Gastroesophageal sphincter (tissue), 4 donors: ENCODE results near the gene MLNR. TPM values are rescaled to one million over a fixed set of nuclear protein-coding genes. Genes with fewer than 3 reads are reported as not detected.

Source experiments
- ATAC-seq: fragments of 150-250 bp; one replicate; pipeline ENCODE4 v1.9.1; 2016; ENCODE audit warnings: mild to moderate bottlenecking, moderate library complexity
- H3K27ac ChIP-seq, 4 donors: fragments of 200-600 bp; sonication (generic) in 3 of 4; 1 replicate in 3 of 4; 2 replicates in 1 of 4; pipeline ENCODE4 v1.5.1; 2016 to 2019
- H3K27me3 ChIP-seq: fragments of 200-600 bp; sonication (generic); one replicate; pipeline ENCODE4 v1.5.1; 2019
- H3K36me3 ChIP-seq, 2 donors: fragments of 200-600 bp; sonication (generic); one replicate each; pipeline ENCODE4 v1.5.1; 2019; ENCODE audit warnings: control low read depth in 1 of 2
- H3K4me1 ChIP-seq, 3 donors: fragments of 200-600 bp; sonication (generic); 1 replicate in 2 of 3; 2 replicates in 1 of 3; pipeline ENCODE4 v1.5.1; 2016 to 2019; ENCODE audit warnings: control low read depth in 2 of 3
- H3K4me3 ChIP-seq, 2 donors: fragments of 200-600 bp; sonication (generic); one replicate each; pipeline ENCODE4 v1.5.1; 2019; ENCODE audit warnings: mild to moderate bottlenecking in 1 of 2, moderate library complexity in 1 of 2
- H3K9me3 ChIP-seq, 3 donors: fragments of 200-600 bp; sonication (generic); one replicate each; pipeline ENCODE4 v1.5.1; 2017 to 2019; ENCODE audit warnings: control low read depth in 2 of 3
- EP300 ChIP-seq: sonication (generic); formaldehyde crosslinking; IDR thresholded peaks from one replicate; pipeline ENCODE4 v1.6.1; 2017; ENCODE audit warnings: antibody characterized with exemption, mild to moderate bottlenecking
- POLR2A ChIP-seq, 2 donors: fragments of 450-650 bp; IDR thresholded peaks; one replicate each; pipeline ENCODE4 v1.6.1; 2017; ENCODE audit warnings: antibody characterized with exemption in 2 of 2, mild to moderate bottlenecking in 2 of 2, moderate library complexity in 1 of 2
- POLR2AphosphoS5 ChIP-seq: sonication (generic); formaldehyde crosslinking; IDR thresholded peaks from one replicate; pipeline ENCODE4 v1.6.1; 2017; ENCODE audit warnings: antibody characterized with exemption
- WGBS, 2 donors: methylation state at CpG; one replicate each; pipeline ENCODE4 v1.1.5; 2018; ENCODE audit warnings: low coverage in 1 of 2; 5-methylcytosine and 5-hydroxymethylcytosine counted together
- total RNA-seq, 4 donors: library from RNA; depleted of rRNA; stranded (reverse); fragments of >200 nt; gene quantifications; one replicate each; pipeline ENCODE4 v1.1.0, GENCODE V29; 2016
- TF ChIP-seq, protein P1 (sequence below), 4 experiments: fragments of 200-600 bp in 2 of 4; fragments of 450-650 bp in 2 of 4; sonication (generic) in 1 of 4; IDR thresholded peaks; one replicate each; pipeline ENCODE4 v1.5.1; 2017 to 2019; ENCODE audit warnings: antibody characterized with exemption in 4 of 4, mild to moderate bottlenecking in 2 of 4, moderate library complexity in 2 of 4

The MLNR gene
- total RNA-seq, 4 donors from 2014 or later = 0.35 TPM; not detected in 3

DNA sequence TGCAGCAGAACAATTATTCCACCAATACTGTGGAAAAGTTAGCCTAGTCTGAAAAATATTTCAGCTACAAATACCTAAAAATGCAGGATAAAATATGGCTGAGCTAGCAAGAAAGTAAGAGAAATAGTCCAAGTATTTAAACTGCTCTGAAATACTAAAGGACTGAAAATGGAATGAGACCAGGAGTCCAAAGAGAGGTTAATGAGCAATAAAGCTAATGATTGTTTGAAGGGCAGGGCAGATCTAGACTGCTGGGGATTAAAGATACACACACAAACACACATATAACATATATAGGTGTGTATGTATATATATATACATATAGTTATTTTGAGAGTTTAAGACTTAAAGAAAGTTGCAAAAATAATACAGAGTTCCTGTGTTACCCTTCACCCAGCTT is 25.0 kb downstream of the MLNR start:
- Histone ChIP-seq H3K27me3 (no peaks in the 10 kb centered on the region), H3K27ac (no peak overlapping the region), H3K4me3 (no peak overlapping the region), H3K36me3 (peaks cover 0 to 9% of the 10 kb centered on the region in 2 donors), H3K9me3 (no peaks in the 10 kb centered on the region), H3K4me1 (peaks cover 0 to 26% (median 0%) of the 10 kb centered on the region in 3 donors)
- TF ChIP-seq, protein P1, sequence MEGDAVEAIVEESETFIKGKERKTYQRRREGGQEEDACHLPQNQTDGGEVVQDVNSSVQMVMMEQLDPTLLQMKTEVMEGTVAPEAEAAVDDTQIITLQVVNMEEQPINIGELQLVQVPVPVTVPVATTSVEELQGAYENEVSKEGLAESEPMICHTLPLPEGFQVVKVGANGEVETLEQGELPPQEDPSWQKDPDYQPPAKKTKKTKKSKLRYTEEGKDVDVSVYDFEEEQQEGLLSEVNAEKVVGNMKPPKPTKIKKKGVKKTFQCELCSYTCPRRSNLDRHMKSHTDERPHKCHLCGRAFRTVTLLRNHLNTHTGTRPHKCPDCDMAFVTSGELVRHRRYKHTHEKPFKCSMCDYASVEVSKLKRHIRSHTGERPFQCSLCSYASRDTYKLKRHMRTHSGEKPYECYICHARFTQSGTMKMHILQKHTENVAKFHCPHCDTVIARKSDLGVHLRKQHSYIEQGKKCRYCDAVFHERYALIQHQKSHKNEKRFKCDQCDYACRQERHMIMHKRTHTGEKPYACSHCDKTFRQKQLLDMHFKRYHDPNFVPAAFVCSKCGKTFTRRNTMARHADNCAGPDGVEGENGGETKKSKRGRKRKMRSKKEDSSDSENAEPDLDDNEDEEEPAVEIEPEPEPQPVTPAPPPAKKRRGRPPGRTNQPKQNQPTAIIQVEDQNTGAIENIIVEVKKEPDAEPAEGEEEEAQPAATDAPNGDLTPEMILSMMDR (IDR thresholded peaks at IDR 0.05) = no peak
- no peak for TF ChIP-seq POLR2A (IDR thresholded peaks at IDR 0.05)
- no peak for TF ChIP-seq POLR2AphosphoS5
- no peak for TF ChIP-seq EP300
- no peak for ATAC-seq

GRCh38 chr13:49246850-49247642 is 26.9 kb downstream of the MLNR start:
- Histone ChIP-seq H3K27ac (peak overlapping the region; percentile 86 to 98 (median 90)), H3K27me3 (no peaks in the 10 kb centered on the region), H3K4me3 (peak overlapping the region; percentile 74 to 76), H3K36me3 (peaks cover 0 to 17% of the 10 kb centered on the region in 2 donors), H3K4me1 (peaks cover 0 to 45% (median 4%) of the 10 kb centered on the region in 3 donors), H3K9me3 (no peaks in the 10 kb centered on the region)
- ATAC-seq = peak; percentile 77
- TF ChIP-seq EP300 (no peak), POLR2AphosphoS5 (no peak), POLR2A (IDR thresholded peaks at IDR 0.05) (no peak)
- TF ChIP-seq, protein P1 (IDR thresholded peaks at IDR 0.05) = no peak
- WGBS, 2 donors = 0 to 4% methylated on average over 3 of the region's 4 CpGs

- Histone ChIP-seq H3K9me3 (no peaks in the 10 kb centered on the region), H3K36me3 (peaks cover 0 to 18% of the 10 kb centered on the region in 2 donors), H3K27ac (peak within 1 kb of the TSS; percentile 86 to 98 (median 90)), H3K4me3 (peak within 1 kb of the TSS; percentile 74 to 76), H3K4me1 (peaks cover 0 to 53% (median 5%) of the 10 kb centered on the region in 3 donors), H3K27me3 (no peaks in the 10 kb centered on the region)
- 0% methylated on average over 29 of the region's 56 CpGs; no CpG with 5 or more reads in 1 of the 2 donors for WGBS, 2 donors
- peak; percentile 99 for ATAC-seq
- peak; percentile 81 to 90 for TF ChIP-seq POLR2A (IDR thresholded peaks at IDR 0.05)
- TF ChIP-seq, protein P1 (IDR thresholded peaks at IDR 0.05) = no peak
- TF ChIP-seq EP300 = no peak
- TF ChIP-seq POLR2AphosphoS5 = peak; percentile 97
Observed at GRCh38 chr13:49247643-49248621, 27.8 kb downstream of the MLNR start, which contains the start of gene CDADC1. Gene CDADC1 (plus strand): TSS chr13:49247925. CDS start chr13:49248038, 113 bp downstream.

GRCh38 chr13:49248622-49249002 is 28.5 kb downstream of the MLNR start:
- H3K4me3 ChIP-seq = peak overlapping the region; percentile 74 to 76
- no peak for ATAC-seq
- peaks cover 0 to 57% (median 5%) of the 10 kb centered on the region in 3 donors for H3K4me1 ChIP-seq
- H3K27me3 ChIP-seq = no peaks in the 10 kb centered on the region
- 9 to 13% methylated on average over 5 to 6 of the region's 6 CpGs for WGBS, 2 donors
- no peaks in the 10 kb centered on the region for H3K9me3 ChIP-seq
- H3K36me3 ChIP-seq = peaks cover 0 to 22% of the 10 kb centered on the region in 2 donors
- TF ChIP-seq POLR2AphosphoS5 = no peak
- TF ChIP-seq EP300 = no peak
- peak overlapping the region; percentile 86 to 98 (median 90) for H3K27ac ChIP-seq

DNA sequence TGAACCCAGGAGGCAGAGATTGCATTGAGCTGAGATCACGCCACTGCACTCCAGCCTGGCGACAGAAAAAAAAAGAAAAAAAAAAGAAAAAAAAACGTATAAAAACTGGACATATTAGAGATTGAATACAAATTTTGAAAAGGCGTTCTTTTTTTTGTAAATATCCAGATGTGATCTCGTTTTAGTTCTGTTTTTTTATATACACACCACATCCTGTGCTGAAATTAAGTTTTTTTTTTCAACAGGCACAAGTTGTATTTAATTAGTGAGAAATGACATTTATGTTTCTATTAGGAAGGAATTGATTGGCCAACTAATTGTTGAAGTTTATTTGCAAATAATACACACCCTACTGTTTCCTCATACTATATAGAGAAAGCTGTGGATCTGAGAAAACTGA is 31.2 kb downstream of the MLNR start:
- ATAC-seq = no peak
- H3K4me1 ChIP-seq = peaks cover 0 to 57% (median 5%) of the 10 kb centered on the region in 3 donors
- H3K9me3 ChIP-seq = no peaks in the 10 kb centered on the region
- peaks cover 0 to 50% of the 10 kb centered on the region in 2 donors for H3K36me3 ChIP-seq
- H3K27me3 ChIP-seq = no peaks in the 10 kb centered on the region
- 59 to 62% methylated on average over 3 to 5 of the region's 5 CpGs for WGBS, 2 donors
- no peak for TF ChIP-seq EP300
- no peak for TF ChIP-seq POLR2AphosphoS5
- no peak for TF ChIP-seq POLR2A (IDR thresholded peaks at IDR 0.05)
- TF ChIP-seq, protein P1 (IDR thresholded peaks at IDR 0.05) = no peak
- H3K4me3 ChIP-seq = no peak overlapping the region
- no peak overlapping the region for H3K27ac ChIP-seq
